A673 (cell line): Measurements from ENCODE around the gene CCL1.

Source experiments
- CTCF ChIP-seq: fragments of 300-800, 200-600 bp; sonication (generic); conservative IDR thresholded peaks from 2 replicates; pipeline ENCODE4 v1.5.1; 2017; ENCODE audit warnings: low read depth, mild to moderate bottlenecking, antibody characterized with exemption, low read length, moderate library complexity, mixed read lengths
- EZH2 ChIP-seq: fragments of 200-600 bp; sonication (generic); IDR thresholded peaks from 2 replicates; pipeline ENCODE4 v1.6.1; 2017; ENCODE audit warnings: borderline replicate concordance, low read depth, mild to moderate bottlenecking, mixed read lengths, antibody characterized with exemption, low read length; ENCODE audit not compliant: poor library complexity, severe bottlenecking

GRCh38 chr17:34352191-34352590 lies 10.8 kb downstream of the CCL1 start:
- no peak for TF ChIP-seq EZH2
- TF ChIP-seq CTCF = no peak
